ENCODE results near the gene CENPW.

- TF ChIP-seq POLR2A (IDR thresholded peaks at IDR 0.05; ENCODE audit: low read depth) (no peak), CTCF (IDR thresholded peaks at IDR 0.05) (no peak), POLR2AphosphoS5 (IDR thresholded peaks at IDR 0.05) (peak; percentile 51 to 68)
Measured at GRCh38 chr6:126337323-126337722, 2.6 kb upstream of the CENPW start.
